GM19099 (cell line): ENCODE data around the gene ENTHD1.

ENCODE experiments used
- POLR2A ChIP-seq: IDR thresholded peaks from 3 replicates; pipeline ENCODE4 v1.6.1; 2011; ENCODE audit warnings: low read depth; ENCODE audit not compliant: insufficient read length; ENCODE audit errors: extremely low read depth

The ENTHD1 gene

DNA sequence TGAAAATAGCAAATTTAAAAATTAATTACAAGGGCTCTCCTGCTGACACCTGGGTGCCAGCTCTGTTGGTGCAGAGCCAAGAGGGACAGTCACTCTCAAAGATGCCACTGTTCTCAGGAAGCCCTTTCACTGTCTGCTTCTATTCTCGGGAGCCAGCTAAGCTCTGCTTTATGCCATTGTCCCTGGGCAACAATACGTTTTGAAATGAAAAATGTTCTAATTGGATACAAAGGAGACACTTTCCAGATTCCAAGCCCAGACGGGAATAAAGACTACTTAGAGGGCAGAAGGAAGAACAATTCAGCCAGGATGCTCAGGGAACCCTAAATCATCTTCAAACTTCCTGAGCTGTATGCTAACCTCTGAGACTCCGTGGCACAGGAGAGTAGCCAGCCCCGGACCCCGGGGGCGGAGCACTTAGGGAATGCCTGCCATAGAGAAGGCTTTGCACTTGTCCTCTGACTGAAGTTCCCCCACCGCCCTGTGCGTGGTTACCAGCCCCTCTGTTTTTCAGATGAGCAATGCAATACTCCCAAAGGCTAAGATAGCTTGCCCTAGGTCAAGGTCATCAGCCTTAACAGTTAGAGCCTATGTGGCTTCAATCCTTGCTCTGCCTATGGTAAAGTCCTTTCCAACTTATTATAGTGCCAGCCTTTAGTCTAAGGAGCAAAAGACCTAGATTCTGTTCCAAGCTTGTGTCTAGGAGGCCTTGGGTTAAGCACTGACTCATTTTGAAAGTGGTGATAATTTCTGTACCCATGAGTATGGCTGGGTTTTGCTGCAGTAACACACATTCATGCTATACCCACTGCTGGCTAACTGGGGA lies 172.1 kb downstream of the ENTHD1 start:
- TF ChIP-seq POLR2A = no peak

DNA sequence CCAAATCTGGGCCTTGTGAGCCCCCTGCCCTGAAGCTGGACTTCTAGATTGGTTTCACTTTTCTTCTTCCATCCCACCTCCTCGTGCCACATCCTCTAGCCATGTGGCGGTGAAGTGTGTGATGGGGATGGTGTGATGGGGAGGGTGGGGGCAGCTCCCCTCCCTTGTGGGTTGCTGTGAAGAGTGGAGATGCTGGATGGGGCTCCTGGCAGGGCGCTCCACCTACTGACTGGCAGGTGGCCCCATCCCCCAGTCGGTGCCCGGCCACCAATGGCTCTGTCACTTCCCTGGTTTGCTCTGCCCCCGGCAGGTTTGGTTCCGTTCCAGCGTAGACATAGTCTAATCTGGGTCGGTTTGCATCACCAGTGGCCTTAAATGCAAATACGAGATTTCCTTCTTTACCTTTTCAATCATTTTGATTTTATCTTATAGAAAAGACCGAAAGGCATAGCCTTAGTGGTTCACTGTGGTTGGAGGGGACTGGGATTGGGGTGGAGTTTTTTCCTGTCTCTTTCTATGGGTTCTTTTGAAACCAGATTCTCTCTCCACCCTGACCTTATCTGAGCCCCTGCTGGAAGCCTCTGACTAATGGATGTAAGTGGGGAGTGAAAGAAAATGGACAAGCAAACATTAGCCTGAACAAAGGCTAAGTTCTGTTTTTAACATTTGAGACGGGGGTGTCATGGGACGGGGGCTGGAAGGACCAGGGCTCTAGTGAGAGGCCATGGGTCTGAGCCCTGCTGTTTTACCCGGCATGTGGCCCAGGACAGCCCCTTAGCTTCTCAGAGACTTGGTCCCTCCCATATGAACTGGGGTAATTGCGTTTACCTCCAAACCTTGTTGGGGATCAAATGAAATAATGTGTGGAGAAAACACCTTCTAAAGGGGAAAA lies 173.8 kb downstream of the ENTHD1 start:
- no peak for TF ChIP-seq POLR2A

DNA sequence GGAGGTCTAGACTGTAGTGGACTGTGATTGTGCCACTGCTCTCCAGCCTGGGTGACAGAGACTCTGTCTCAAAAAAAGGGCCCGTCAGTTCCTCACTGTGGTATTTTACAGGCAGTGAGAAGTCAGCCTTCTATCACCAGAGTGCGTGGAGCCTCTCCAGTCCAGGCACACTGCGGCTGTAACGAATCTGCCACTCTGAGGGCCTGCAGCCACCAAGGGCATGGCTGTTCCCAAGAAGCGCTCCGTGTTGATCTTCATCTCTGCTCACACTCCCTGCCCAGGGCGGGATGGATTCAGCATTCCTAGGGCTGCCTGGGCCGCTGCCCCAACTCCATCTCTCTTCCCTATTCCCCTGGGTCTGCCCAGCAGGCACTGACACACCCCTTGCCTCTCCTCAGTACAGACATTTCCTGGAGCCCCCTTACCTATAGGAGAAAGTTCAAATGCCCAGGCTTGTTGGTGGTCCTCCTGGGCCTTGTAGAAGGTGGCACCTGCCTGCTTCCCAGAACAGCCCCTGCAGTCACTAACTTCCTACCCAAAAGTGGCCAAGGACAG lies 174.6 kb downstream of the ENTHD1 start:
- TF ChIP-seq POLR2A = no peak

- no peak for TF ChIP-seq POLR2A
Observed at GRCh38 chr22:39718206-39718605, 175.4 kb downstream of the ENTHD1 start.

GRCh38 chr22:39717099-39717498 lies 176.5 kb downstream of the ENTHD1 start:
- no peak for TF ChIP-seq POLR2A

DNA sequence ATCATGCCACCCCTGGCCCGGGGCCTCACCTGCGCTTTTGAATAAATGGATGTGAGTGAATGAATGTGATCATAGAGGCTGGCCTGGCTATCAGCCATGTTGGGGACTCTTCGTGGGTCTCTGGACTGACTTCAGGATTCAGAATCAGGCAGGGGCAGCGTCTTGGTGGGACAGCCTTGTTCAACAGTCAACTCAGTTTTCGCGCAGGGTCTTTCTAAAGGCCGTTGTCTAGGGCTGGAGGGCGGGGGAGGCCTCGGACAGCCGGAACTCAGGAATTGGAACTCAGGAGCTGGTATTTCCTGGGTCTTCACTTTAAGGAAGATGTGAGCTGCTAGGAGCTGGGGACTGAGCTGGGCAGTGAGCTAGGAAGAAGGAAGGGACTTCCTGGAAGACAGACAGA lies 177.0 kb downstream of the ENTHD1 start:
- no peak for TF ChIP-seq POLR2A

GRCh38 chr22:39715778-39716495 lies 177.6 kb downstream of the ENTHD1 start:
- no peak for TF ChIP-seq POLR2A

GRCh38 chr22:39714321-39714720 lies 179.2 kb downstream of the ENTHD1 start:
- TF ChIP-seq POLR2A = no peak

- no peak for TF ChIP-seq POLR2A
Observed at GRCh38 chr22:39713799-39714290, 179.7 kb downstream of the ENTHD1 start.

DNA sequence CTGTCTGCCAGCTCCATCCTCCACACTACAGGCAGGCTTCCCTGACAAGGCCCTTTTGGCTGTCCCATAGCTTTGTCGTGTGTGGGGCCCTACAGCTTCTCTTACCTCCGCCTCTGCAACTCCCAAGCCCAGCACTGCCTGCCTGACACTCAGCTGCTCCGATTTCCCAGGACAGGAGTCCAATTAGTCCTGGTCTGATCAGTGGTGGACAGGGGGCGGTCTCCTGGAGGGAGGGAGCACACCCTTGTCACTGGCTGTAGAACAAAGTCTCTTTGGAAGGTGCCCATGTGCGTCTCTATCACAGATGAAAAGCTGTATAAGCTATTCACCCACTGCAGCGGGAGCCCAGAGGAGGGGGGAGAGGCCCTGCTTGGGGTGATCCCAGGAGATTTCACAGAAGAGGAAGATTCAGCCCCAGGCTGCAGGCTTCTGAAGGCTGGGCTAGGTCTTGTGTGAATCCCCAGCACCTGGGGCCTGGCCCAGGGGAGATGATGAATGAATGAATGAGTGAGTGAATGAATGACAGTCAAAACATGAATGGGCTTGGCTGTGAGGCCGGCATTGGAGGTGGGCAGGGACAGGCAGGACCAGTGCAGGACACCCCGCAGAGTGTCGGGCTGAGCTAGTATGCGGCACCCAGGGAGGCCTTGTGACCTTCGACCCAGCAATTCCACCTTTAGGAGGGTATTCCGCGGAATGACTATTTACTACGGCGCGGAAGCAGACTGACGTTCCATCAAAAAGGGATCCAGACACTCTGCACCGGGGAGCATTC lies 180.6 kb downstream of the ENTHD1 start:
- no peak for TF ChIP-seq POLR2A

- no peak for TF ChIP-seq POLR2A
Observed at GRCh38 chr22:39712081-39712480, 181.5 kb downstream of the ENTHD1 start.

DNA sequence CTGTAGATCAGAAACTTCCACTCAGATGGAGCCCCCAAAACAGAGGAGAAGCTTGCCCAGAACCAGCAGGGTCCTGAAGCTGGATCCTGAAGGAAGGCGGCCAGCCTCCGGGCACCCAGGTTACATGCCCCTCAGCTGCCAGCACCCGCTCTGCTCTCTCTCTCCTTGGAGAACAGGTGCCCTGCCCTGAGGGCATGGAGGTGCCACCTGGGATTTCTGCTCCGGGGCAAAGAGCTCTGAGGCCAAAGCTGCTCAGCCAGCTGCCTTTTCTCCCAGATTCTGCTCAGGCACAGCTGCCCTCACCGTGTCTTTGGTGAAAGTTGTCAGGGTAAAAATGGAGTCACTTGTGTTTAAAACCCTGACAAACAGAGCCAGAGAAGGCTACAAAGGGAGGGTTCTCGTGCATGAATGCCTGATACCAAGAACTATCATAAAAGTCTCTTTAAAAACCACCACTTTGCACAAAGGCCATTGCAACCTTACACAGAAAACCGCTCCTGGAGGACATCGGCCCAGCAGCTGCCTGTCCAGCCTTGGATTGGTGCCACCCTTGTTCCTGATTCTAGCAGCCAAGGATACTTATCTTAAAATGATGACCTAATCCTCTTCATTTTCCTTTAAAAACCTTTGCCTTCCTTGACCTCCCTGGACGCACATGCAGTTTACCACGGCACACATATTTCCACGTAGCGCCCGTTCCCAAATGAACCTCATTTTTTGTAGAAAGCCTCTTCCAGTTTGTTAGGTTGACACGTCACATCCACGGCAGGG lies 183.0 kb downstream of the ENTHD1 start:
- no peak for TF ChIP-seq POLR2A

GRCh38 chr22:39707816-39708215 lies 185.7 kb downstream of the ENTHD1 start:
- TF ChIP-seq POLR2A = no peak
